HL-60 (cell line): Measurements from ENCODE around the gene NDUFS2.

Experiments
- CTCF ChIP-seq: IDR thresholded peaks from one replicate; pipeline ENCODE4 v1.5.1; 2011; ENCODE audit warnings: low read length, control low read depth, inconsistent platforms; ENCODE audit not compliant: insufficient read depth
- GABPA ChIP-seq: IDR thresholded peaks from 2 replicates; pipeline ENCODE4 v1.6.1; 2012; ENCODE audit warnings: low read depth
- POLR2AphosphoS5 ChIP-seq: IDR thresholded peaks from 2 replicates; pipeline ENCODE4 v1.6.1; 2012; ENCODE audit warnings: low read depth
- REST ChIP-seq: IDR thresholded peaks from 2 replicates; pipeline ENCODE4 v1.6.1; 2012; ENCODE audit warnings: low read depth; ENCODE audit not compliant: insufficient replicate concordance
- SPI1 ChIP-seq: IDR thresholded peaks from 2 replicates; pipeline ENCODE4 v1.6.1; 2012; ENCODE audit warnings: low read depth, mild to moderate bottlenecking, borderline replicate concordance

GRCh38 chr1:161217831-161218230 is 15.7 kb downstream of the NDUFS2 start:
- TF ChIP-seq CTCF, result no peak
- TF ChIP-seq POLR2AphosphoS5, result no peak
- TF ChIP-seq REST, result no peak
- TF ChIP-seq GABPA, result no peak
- TF ChIP-seq SPI1, result no peak; the same call in 1 of the 2 replicates
